Epithelial cell of esophagus (primary cell): Measurements from ENCODE around the gene CLCNKB.
A peak's percentile ranks its signal among the peaks of the same experiment; 100 is the strongest.

Source experiments
- DNase-seq: peaks from one replicate; pipeline ENCODE4 v3.0.0; 2010; ENCODE audit warnings: low read depth
- H3K4me3 ChIP-seq: 2 replicates; pipeline ENCODE4 v1.5.1; 2011; ENCODE audit warnings: mild to moderate bottlenecking, low read length, control low read depth
- CTCF ChIP-seq: IDR thresholded peaks from 2 replicates; pipeline ENCODE4 v1.5.1; 2011; ENCODE audit warnings: low read depth, mild to moderate bottlenecking, low read length, control low read depth, inconsistent platforms; ENCODE audit not compliant: insufficient read depth; ENCODE audit errors: missing control alignments

Gene CLCNKB

GRCh38 chr1:16075337-16076030 lies 31.9 kb downstream of the CLCNKB start:
- DNase-seq = peak; percentile 53
- no peak overlapping the region for H3K4me3 ChIP-seq
- TF ChIP-seq CTCF = no peak

GRCh38 chr1:16076031-16076864 lies 32.7 kb downstream of the CLCNKB start:
- TF ChIP-seq CTCF = no peak
- H3K4me3 ChIP-seq = no peak overlapping the region
- peak; percentile 92 for DNase-seq

GRCh38 chr1:16076865-16077238 lies 33.3 kb downstream of the CLCNKB start:
- peak; percentile 71 for DNase-seq
- no peak overlapping the region for H3K4me3 ChIP-seq
- TF ChIP-seq CTCF = no peak

GRCh38 chr1:16077406-16078245 lies 34.0 kb downstream of the CLCNKB start:
- no peak overlapping the region for H3K4me3 ChIP-seq
- DNase-seq = peak; percentile 55
- no peak for TF ChIP-seq CTCF

GRCh38 chr1:16078925-16079656 lies 35.5 kb downstream of the CLCNKB start:
- no peak overlapping the region for H3K4me3 ChIP-seq
- DNase-seq = peak; percentile 71
- peak; percentile 94 for TF ChIP-seq CTCF

GRCh38 chr1:16080422-16081150 lies 37.0 kb downstream of the CLCNKB start:
- H3K4me3 ChIP-seq = no peak overlapping the region
- no peak for DNase-seq
- no peak for TF ChIP-seq CTCF
